SK-N-SH (cell line): ENCODE measurements around the gene PLEKHM3. TPM values are rescaled to one million over a fixed set of nuclear protein-coding genes. Genes with fewer than 3 reads are reported as not detected.

Experiments
- CTCF ChIA-PET: fragments of 300-600, 350-600 bp; formaldehyde crosslinking; extraction: SDS; loops from one replicate; lab custom pipeline; 2021; lab: Yijun Ruan, JAX
- POLR2A ChIA-PET: fragments of 350-600 bp; sonication (Branson Sonifier 250); formaldehyde crosslinking; extraction: SDS; loops from one replicate; lab custom pipeline; 2020; ENCODE audit warnings: antibody characterized with exemption, inconsistent platforms; lab: Yijun Ruan, JAX
- DNase-seq: peaks from one replicate; pipeline ENCODE4 v3.0.0; 2012
- H2AFZ ChIP-seq: fragments of 200-600 bp; sonication (generic); 2 replicates; pipeline ENCODE4 v1.8.1; 2016; ENCODE audit warnings: antibody characterized with exemption, mild to moderate bottlenecking, low read depth
- H3F3A ChIP-seq: fragments of 200-600 bp; sonication (generic); replicated peaks from 2 replicates; pipeline ENCODE3; 2016; ENCODE audit warnings: antibody characterized with exemption, mild to moderate bottlenecking; ENCODE audit not compliant: insufficient read depth
- H3K27ac ChIP-seq, 2 experiments: fragments of 200-500 bp in 1 of 2; fragments of 200-600 bp in 1 of 2; sonication (Bioruptor generic) in 1 of 2; sonication (generic), shearing (Covaris generic) in 1 of 2; 2 replicates each; pipeline versions ENCODE4 v1.5.1 to v1.6.1; 2014 to 2016; ENCODE audit warnings: low read depth in 2 of 2, inconsistent platforms in 1 of 2, low read length in 1 of 2, mild to moderate bottlenecking in 1 of 2, mixed read lengths in 1 of 2
- H3K27me3 ChIP-seq: fragments of 200-600 bp; sonication (generic), shearing (Covaris generic); 2 replicates; pipeline ENCODE4 v1.6.1; 2016; ENCODE audit warnings: mixed run types; ENCODE audit not compliant: insufficient read depth
- H3K36me3 ChIP-seq, 2 experiments: fragments of 200-500 bp in 1 of 2; fragments of 200-600 bp in 1 of 2; sonication (Bioruptor generic) in 1 of 2; sonication (generic) in 1 of 2; replicated peaks in 1 of 2; 2 replicates each; pipeline versions ENCODE3 to v1.5.1; 2014 to 2016; ENCODE audit warnings: low read length in 1 of 2, mild to moderate bottlenecking in 1 of 2; ENCODE audit not compliant: insufficient read depth in 2 of 2, control insufficient read depth in 1 of 2
- H3K4me1 ChIP-seq, 2 experiments: fragments of 200-500 bp in 1 of 2; fragments of 200-600 bp in 1 of 2; sonication (Bioruptor generic) in 1 of 2; sonication (generic), shearing (Covaris generic) in 1 of 2; 2 replicates each; pipeline versions ENCODE4 v1.5.1 to v1.6.1; 2014 to 2016; ENCODE audit warnings: low read depth in 1 of 2, low read length in 1 of 2, mixed run types in 1 of 2; ENCODE audit not compliant: insufficient read depth in 2 of 2, control insufficient read depth in 1 of 2
- H3K4me2 ChIP-seq: fragments of 200-600 bp; sonication (generic), shearing (Covaris generic); 2 replicates; pipeline ENCODE4 v1.6.1; 2017; ENCODE audit warnings: mixed run types
- H3K4me3 ChIP-seq, 2 experiments: fragments of 200-500 bp in 1 of 2; fragments of 200-600 bp in 1 of 2; sonication (Bioruptor generic) in 1 of 2; sonication (generic), shearing (Covaris generic) in 1 of 2; 2 replicates each; pipeline versions ENCODE4 v1.5.1 to v1.8.1; 2014 to 2016; ENCODE audit warnings: low read depth in 2 of 2, inconsistent platforms in 1 of 2, low read length in 1 of 2, mild to moderate bottlenecking in 1 of 2, mixed read lengths in 1 of 2, moderate library complexity in 1 of 2
- H3K79me2 ChIP-seq: fragments of 200-600 bp; sonication (generic); 2 replicates; pipeline ENCODE4 v1.8.1; 2017; ENCODE audit warnings: mild to moderate bottlenecking; ENCODE audit not compliant: insufficient read depth
- H3K9ac ChIP-seq: fragments of 200-600 bp; sonication (generic); 2 replicates; pipeline ENCODE4 v1.6.1; 2017; ENCODE audit warnings: mixed run types
- H3K9me2 ChIP-seq: fragments of 200-600 bp; sonication (generic); 2 replicates; pipeline ENCODE4 v1.6.1; 2017; ENCODE audit warnings: mixed run types
- H3K9me3 ChIP-seq: fragments of 200-600 bp; sonication (generic); 2 replicates; pipeline ENCODE4 v1.6.1; 2017; ENCODE audit warnings: mixed run types, mild to moderate bottlenecking, moderate library complexity
- H4K20me1 ChIP-seq: fragments of 200-600 bp; sonication (generic); 2 replicates; pipeline ENCODE4 v1.6.1; 2017; ENCODE audit warnings: mild to moderate bottlenecking, mixed run types; ENCODE audit not compliant: insufficient read depth
- CTCF ChIP-seq: fragments of 200-600 bp; sonication (generic); IDR thresholded peaks from 2 replicates; pipeline ENCODE4 v1.6.1; 2017; ENCODE audit warnings: antibody characterized with exemption, mild to moderate bottlenecking, moderate library complexity
- EP300 ChIP-seq, 2 experiments: IDR thresholded peaks; 2 replicates each; pipeline versions ENCODE4 v1.4.0 to v1.6.1; 2012; ENCODE audit warnings: borderline replicate concordance in 1 of 2, low read depth in 1 of 2, low read length in 1 of 2
- FOXJ3 ChIP-seq: sonication (generic); formaldehyde crosslinking; IDR thresholded peaks from 2 replicates; pipeline ENCODE4 v1.5.1; 2020; ENCODE audit warnings: mild to moderate bottlenecking, missing genetic modification reagents
- FOXM1 ChIP-seq: IDR thresholded peaks from 2 replicates; pipeline ENCODE4 v1.4.0; 2012; ENCODE audit warnings: low read depth, mild to moderate bottlenecking
- GATA2 ChIP-seq: sonication (generic); formaldehyde crosslinking; IDR thresholded peaks from 2 replicates; pipeline ENCODE4 v1.5.0; 2020; ENCODE audit warnings: mild to moderate bottlenecking, missing genetic modification reagents
- IRF3 ChIP-seq: fragments of 150-350 bp; IDR thresholded peaks from 2 replicates; pipeline ENCODE4 v1.6.1; 2016; ENCODE audit warnings: mild to moderate bottlenecking, low read depth, low read length
- JUND ChIP-seq: IDR thresholded peaks from 2 replicates; pipeline ENCODE4 v1.4.0; 2012
- MEF2A ChIP-seq: IDR thresholded peaks from 2 replicates; pipeline ENCODE4 v1.4.0; 2012; ENCODE audit warnings: low read depth, borderline replicate concordance
- MXI1 ChIP-seq: IDR thresholded peaks from 2 replicates; pipeline ENCODE4 v1.6.1; 2012; ENCODE audit warnings: mild to moderate bottlenecking, low read depth, low read length, improper control_type of control experiment
- NFIC ChIP-seq: IDR thresholded peaks from 2 replicates; pipeline ENCODE4 v1.4.0; 2012; ENCODE audit warnings: borderline replicate concordance
- RXRA ChIP-seq: IDR thresholded peaks from 2 replicates; pipeline ENCODE4 v1.4.0; 2012; ENCODE audit warnings: low read depth, mild to moderate bottlenecking, borderline replicate concordance
- TAF1 ChIP-seq: IDR thresholded peaks from 2 replicates; pipeline ENCODE4 v1.6.1; 2012; ENCODE audit warnings: low read depth, mild to moderate bottlenecking, low read length, moderate library complexity, borderline replicate concordance
- TCF12 ChIP-seq: IDR thresholded peaks from 2 replicates; pipeline ENCODE4 v1.4.0; 2012
- TEAD4 ChIP-seq: IDR thresholded peaks from 2 replicates; pipeline ENCODE4 v1.4.0; 2012; ENCODE audit warnings: mild to moderate bottlenecking, borderline replicate concordance; ENCODE audit not compliant: insufficient read depth
- YY1 ChIP-seq: IDR thresholded peaks from 2 replicates; pipeline ENCODE4 v1.4.0; 2012; ENCODE audit warnings: low read depth, mild to moderate bottlenecking
- WGBS: methylation state at CpG from one replicate; pipeline ENCODE4 v1.1.6; 2017; ENCODE audit warnings: low lambda C conversion rate; 5-methylcytosine and 5-hydroxymethylcytosine counted together
- polyA plus RNA-seq, 3 experiments: library from polyadenylated mRNA; depleted of rRNA; stranded (reverse); fragments of >200 nt; gene quantifications; 2 replicates each; pipeline ENCODE4 v1.2.3, GENCODE V29; 2012
- TF ChIP-seq, protein P1 (sequence below): IDR thresholded peaks from 2 replicates; pipeline ENCODE4; 2012
- TF ChIP-seq, protein P2 (sequence below): IDR thresholded peaks from 2 replicates; pipeline ENCODE4 v1.6.1; 2012; ENCODE audit warnings: mild to moderate bottlenecking, low read depth, low read length, moderate library complexity

PLEKHM3 gene
- polyA plus RNA-seq, 1 of the 3 experiments (the other 2 are of a cell fraction): 1.9 TPM

DNA sequence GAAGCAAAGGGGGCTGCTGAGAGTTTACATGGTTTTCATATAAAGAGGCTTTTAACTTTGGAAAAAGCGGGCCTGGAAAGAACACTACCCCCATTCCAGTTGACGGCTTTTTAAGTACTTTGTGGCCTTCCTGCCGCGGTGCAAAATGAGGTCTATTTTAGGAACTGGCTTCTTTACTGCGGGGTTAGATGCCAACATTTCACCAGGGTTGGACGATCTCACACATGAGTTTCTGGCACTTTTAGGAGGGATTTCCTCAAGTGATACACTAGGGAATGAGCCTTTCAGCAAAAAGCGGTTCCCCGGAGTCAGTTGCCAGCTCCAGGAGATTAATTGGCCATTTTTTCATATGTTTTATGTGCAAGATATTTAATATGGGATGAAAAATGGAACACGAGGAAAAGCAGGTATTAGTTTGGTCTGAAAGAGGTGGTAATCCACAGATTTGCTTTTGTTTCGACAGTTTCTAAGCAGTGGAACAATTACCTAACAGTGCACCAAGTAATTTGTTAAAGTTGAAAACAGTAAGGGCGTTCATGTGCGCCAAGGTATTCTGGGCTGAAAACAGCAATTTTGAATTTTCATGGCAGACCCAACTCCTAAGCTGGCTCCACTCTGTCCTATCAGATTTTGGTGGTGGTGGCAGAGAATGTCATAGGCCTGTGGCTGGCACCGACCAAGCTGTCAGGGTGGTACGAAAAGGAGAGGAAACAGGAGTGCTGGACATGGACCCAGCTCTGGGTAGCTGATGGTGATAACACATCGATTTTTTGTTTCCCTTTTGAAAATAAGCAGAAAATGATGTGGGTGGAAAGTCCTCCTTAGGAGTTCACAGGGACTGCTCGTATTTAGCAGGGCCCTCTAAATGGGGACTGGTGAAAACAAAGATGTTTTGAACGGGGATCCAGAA, 200.0 kb downstream of the PLEKHM3 start:
- Histone ChIP-seq H3K36me3 (peaks cover 0 to 3% of the 10 kb centered on the region in 2 experiments), H3K4me3 (no peak overlapping the region), H3K4me2 (no peak overlapping the region), H3F3A (no peaks in the 10 kb centered on the region), H4K20me1 (no peaks in the 10 kb centered on the region), H3K9me2 (no peaks in the 10 kb centered on the region), H3K27me3 (no peaks in the 10 kb centered on the region), H3K9me3 (no peaks in the 10 kb centered on the region), H3K27ac (no peak overlapping the region), H3K79me2 (no peaks in the 10 kb centered on the region), H3K4me1 (peaks cover 0 to 15% of the 10 kb centered on the region in 2 experiments; a peak in 1 of 4 replicates), H2AFZ (no peak overlapping the region), H3K9ac (no peak overlapping the region)
- CTCF ChIA-PET: interaction anchor here (1.0 to 1.5 kb wide), 3 partner anchors 12 to 79 kb away, joined by 3 to 5 read pairs (median 4); no protein-coding TSS in a partner anchor
- DNase-seq: no peak
- POLR2A ChIA-PET: no interaction called here
- 93% methylated on average over 17 of the region's 17 CpGs for WGBS
- TF ChIP-seq IRF3: no peak
- TF ChIP-seq EP300 (IDR thresholded peaks at IDR 0.05; ENCODE audit: borderline replicate concordance in 1 of 2, low read depth in 1 of 2, low read length in 1 of 2): no peak
- TF ChIP-seq NFIC: no peak
- no peak for TF ChIP-seq RXRA
- no peak for TF ChIP-seq YY1
- TF ChIP-seq, protein P1, sequence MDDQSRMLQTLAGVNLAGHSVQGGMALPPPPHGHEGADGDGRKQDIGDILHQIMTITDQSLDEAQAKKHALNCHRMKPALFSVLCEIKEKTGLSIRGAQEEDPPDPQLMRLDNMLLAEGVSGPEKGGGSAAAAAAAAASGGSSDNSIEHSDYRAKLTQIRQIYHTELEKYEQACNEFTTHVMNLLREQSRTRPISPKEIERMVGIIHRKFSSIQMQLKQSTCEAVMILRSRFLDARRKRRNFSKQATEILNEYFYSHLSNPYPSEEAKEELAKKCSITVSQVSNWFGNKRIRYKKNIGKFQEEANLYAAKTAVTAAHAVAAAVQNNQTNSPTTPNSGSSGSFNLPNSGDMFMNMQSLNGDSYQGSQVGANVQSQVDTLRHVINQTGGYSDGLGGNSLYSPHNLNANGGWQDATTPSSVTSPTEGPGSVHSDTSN: no peak
- TF ChIP-seq CTCF: no peak
- TF ChIP-seq FOXJ3 (CRISPR knock-in tag): no peak
- TF ChIP-seq MXI1: no peak
- no peak for TF ChIP-seq GATA2 (CRISPR knock-in tag)
- TF ChIP-seq FOXM1: no peak
- no peak for TF ChIP-seq TCF12
- no peak for TF ChIP-seq TEAD4
- TF ChIP-seq, protein P2, sequence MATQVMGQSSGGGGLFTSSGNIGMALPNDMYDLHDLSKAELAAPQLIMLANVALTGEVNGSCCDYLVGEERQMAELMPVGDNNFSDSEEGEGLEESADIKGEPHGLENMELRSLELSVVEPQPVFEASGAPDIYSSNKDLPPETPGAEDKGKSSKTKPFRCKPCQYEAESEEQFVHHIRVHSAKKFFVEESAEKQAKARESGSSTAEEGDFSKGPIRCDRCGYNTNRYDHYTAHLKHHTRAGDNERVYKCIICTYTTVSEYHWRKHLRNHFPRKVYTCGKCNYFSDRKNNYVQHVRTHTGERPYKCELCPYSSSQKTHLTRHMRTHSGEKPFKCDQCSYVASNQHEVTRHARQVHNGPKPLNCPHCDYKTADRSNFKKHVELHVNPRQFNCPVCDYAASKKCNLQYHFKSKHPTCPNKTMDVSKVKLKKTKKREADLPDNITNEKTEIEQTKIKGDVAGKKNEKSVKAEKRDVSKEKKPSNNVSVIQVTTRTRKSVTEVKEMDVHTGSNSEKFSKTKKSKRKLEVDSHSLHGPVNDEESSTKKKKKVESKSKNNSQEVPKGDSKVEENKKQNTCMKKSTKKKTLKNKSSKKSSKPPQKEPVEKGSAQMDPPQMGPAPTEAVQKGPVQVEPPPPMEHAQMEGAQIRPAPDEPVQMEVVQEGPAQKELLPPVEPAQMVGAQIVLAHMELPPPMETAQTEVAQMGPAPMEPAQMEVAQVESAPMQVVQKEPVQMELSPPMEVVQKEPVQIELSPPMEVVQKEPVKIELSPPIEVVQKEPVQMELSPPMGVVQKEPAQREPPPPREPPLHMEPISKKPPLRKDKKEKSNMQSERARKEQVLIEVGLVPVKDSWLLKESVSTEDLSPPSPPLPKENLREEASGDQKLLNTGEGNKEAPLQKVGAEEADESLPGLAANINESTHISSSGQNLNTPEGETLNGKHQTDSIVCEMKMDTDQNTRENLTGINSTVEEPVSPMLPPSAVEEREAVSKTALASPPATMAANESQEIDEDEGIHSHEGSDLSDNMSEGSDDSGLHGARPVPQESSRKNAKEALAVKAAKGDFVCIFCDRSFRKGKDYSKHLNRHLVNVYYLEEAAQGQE: no peak
- no peak for TF ChIP-seq MEF2A
- TF ChIP-seq TAF1: no peak
- no peak for TF ChIP-seq JUND
